ENCODE measurements around the gene ATMIN. TPM values are rescaled to one million over a fixed set of nuclear protein-coding genes. Genes with fewer than 3 reads are reported as not detected.

Gene ATMIN
- total RNA-seq, 1 experiment from 2014 or later, result 35.2 TPM

Small RNA genes within 50 kb of the gene (small RNA-seq; reads per million reads assigned to genes)
- gene AC092718.3, result not detected

Other genes starting within 250 kb of the ATMIN start
- 7.3 and 10.3 TPM in 2 replicates for gene CDYL2, start 231.2 kb upstream of the ATMIN start, total RNA-seq (2014; rRNA removed; shearing (Covaris generic))
- 110 and 119 TPM in 2 replicates for gene CMC2, start 29.0 kb upstream of the ATMIN start, total RNA-seq (2014; rRNA removed; shearing (Covaris generic))
- gene CENPN, start 28.6 kb upstream of the ATMIN start, total RNA-seq (2014; rRNA removed; shearing (Covaris generic)), result 67.4 and 76.5 TPM in 2 replicates
- not detected in 2 replicates for gene C16orf46, start 41.4 kb downstream of the ATMIN start, total RNA-seq (2014; rRNA removed; shearing (Covaris generic))
- 33.0 and 47.4 TPM in 2 replicates for gene GCSH, start 60.6 kb downstream of the ATMIN start, total RNA-seq (2014; rRNA removed; shearing (Covaris generic))
- not detected in 2 replicates for gene BCO1, start 202.8 kb downstream of the ATMIN start, total RNA-seq (2014; rRNA removed; shearing (Covaris generic))

All from HT1080 (cell line).